DMS 273 treated with DMSO at 0.1 percent for 48 hours (cell line): ENCODE measurements around the gene LPP.
A peak's percentile ranks its signal among the peaks of the same experiment; 100 is the strongest.

Source experiments
- DNase-seq: peaks from one replicate; lab custom pipeline; 2025; lab: John Stamatoyannopoulos, UW

Gene LPP

DNA sequence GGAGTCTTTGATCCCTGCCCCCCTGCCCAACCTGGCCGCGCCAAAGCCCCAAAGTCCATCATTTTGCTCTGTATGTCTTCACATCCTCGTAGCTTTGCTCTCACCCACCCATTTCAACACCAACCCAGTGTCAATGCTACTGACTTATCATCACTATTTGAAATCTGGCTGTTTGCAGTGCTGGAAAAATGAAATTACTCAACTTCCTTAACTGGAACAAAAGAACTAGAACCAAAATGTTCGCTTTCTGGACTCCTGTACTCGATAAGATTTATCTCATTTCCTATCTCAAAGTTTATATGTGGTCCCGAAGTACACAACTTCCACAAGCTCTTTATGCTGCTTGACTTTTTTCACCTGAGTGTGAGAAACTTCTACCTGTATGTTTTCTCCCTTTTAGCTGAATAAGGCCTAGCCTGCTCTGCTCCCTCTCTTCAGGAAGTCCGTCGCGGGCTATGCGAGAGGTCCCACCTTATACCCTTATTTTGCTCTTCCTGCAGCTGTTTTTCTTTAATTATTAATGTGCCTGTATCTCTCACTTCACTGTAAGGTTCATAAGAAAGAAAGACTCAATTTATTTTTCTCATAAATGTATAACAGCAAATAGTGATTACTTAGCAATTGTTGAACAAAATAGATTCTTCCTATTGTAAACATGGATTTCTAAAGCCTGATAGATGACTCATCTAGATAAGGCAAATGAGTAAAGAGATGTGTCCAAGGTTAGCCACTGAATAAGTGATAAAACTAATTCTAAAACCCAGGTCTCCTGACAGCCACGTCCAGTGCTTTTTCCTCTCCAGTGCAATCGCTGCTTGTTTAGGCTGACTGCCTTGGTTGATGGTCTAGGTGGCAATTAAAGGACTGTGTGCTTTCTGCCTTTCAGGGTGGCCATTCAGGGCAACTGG lies 553.7 kb downstream of the LPP start:
- no peak for DNase-seq

DNA sequence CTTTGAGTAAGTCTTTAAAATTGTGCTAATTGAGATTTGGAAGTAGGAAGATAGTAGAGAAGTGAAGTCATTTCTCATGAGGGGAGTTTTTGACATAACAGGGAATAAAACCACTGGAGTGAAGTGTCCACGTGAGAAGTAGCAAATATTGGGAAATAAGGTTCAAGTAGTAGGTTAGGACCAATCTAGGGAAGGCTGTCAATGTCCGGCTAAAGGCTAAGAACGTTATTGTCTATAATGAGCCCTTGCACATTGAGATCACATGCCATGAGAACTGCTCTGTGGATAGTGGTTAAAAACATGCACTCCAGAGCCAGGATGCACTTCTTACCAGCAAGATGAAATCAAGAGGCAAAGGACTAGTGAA lies 557.9 kb downstream of the LPP start:
- DNase-seq = no peak

GRCh38 chr3:188712248-188712924 lies 558.4 kb downstream of the LPP start:
- no peak for DNase-seq

- no peak for DNase-seq
These were observed 559.0 kb downstream of the LPP start for GRCh38 chr3:188712991-188713390.

DNA sequence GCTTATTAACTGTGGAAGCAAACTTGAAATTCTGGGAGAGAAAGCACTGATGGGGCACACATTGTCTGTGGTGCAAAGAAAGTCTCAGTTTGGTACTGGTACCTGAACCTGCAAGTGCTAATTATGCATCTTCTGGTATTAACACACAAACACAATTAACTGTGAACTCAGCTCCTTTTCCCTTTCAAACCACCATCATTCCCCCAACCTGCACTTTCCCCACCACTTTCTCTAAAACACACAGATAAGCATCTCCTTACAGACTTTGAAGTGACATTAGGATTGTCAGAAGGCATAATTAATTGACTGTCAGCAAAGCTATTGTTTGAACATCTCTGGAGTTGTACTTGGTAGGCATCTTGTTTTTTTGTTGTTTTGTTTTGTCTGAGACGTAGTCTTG lies 565.6 kb downstream of the LPP start:
- no peak for DNase-seq

GRCh38 chr3:188720215-188720614 lies 566.3 kb downstream of the LPP start:
- no peak for DNase-seq

DNA sequence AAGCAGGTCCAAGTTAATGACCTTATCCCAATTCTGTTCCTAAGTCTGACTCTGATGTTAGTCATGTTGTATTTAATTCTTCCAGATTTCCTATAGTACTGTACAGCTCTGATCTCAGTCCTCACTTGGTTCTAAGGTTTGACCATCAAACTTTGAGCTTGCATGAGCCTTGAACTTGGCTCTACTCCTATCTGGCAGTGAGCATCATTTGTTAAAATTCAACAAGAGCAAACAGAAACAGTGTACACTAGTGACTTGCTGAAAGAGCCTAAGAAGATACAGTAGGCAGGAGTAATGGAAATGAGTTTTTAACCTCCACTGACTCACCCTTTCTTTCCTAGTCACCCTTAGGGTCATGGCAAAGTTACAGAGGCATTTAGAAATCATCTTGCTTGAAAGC lies 566.7 kb downstream of the LPP start:
- DNase-seq = no peak

DNA sequence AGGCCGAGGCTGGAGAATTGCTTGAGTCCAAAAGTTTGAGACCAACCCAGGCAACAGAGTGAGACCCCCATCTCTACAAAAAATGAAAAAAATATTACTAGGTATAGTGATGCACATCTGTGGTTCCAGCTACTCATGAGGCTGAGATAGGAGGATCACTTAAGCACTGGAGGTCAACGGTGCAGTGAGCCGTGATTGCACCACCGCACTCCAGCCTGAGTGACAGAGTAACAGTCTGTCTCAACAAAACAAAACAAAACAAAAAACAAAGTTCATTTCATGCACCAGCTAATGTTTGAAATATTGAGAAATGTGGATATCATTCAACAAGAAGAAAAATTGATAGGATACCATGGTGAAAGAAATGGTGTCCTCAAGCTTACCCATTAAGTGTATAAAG lies 567.4 kb downstream of the LPP start:
- no peak for DNase-seq

DNA sequence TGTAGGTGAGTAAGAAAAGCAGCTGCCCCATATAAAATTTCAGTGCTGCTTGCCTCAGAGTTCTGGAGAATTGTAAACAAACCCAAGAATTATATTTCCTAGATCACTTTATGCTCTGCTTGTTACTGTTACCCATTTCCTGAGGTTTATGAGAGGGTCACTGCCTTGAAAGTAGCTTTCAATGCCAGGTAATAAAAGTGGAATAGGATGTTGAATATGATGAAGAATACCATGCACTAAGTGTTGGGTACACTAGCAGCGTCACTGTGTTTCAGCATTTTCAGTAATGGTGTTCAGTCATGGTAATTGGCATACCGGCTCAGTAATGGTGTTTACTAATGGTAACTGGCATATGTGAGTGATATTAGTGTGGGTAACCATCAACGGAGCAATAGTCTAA lies 568.0 kb downstream of the LPP start:
- DNase-seq = no peak

DNA sequence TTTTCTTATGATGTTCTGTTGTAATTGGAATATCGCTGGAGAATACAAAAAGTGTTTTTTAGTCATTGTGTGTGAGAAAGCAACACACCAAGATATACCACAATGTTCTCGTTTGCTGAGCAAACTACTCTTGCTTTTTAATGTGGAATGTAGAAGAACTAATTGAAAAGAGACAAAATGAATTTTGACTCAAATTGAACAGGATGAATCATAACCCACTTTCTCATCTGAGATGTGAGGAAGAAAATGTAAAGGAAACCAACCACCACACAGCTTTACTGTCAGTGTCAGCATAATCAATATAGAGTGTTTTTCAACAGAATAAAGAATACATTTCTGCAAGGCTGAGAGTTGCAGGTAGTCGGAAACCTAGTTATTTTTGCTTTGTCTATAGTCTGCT lies 569.0 kb downstream of the LPP start:
- DNase-seq = no peak

- no peak for DNase-seq
These were observed 573.1 kb downstream of the LPP start for GRCh38 chr3:188727052-188727451.

GRCh38 chr3:188728371-188728896 lies 574.5 kb downstream of the LPP start:
- no peak for DNase-seq

GRCh38 chr3:188729422-188729821 lies 575.5 kb downstream of the LPP start:
- no peak for DNase-seq

GRCh38 chr3:188734395-188734794 lies 580.4 kb downstream of the LPP start:
- DNase-seq = peak; percentile 75

DNA sequence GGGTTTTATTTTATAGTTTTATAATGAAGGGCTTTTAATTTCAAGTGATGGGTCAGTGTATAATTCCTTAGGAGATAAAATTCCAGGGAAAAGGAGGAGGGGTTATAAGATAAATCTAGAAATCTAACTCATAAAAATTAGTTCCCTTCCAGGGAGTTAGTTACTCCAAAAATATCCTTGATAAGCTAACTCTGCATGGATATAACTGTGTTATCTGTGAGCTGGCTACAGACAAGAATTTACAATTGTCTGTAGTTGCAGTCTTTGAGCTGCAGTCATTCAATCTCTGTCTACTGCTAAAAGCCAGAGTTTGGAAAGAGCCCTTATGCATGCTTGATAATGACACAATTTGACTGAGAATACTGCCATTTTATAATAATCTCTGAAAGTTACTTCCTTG lies 585.6 kb downstream of the LPP start:
- DNase-seq = no peak

- DNase-seq = no peak
These were observed 586.1 kb downstream of the LPP start for GRCh38 chr3:188740010-188740409.

- no peak for DNase-seq
These were observed 589.0 kb downstream of the LPP start for GRCh38 chr3:188742755-188743550.

GRCh38 chr3:188744166-188744565 lies 590.2 kb downstream of the LPP start:
- DNase-seq = no peak

GRCh38 chr3:188745031-188745430 lies 591.1 kb downstream of the LPP start:
- no peak for DNase-seq

DNA sequence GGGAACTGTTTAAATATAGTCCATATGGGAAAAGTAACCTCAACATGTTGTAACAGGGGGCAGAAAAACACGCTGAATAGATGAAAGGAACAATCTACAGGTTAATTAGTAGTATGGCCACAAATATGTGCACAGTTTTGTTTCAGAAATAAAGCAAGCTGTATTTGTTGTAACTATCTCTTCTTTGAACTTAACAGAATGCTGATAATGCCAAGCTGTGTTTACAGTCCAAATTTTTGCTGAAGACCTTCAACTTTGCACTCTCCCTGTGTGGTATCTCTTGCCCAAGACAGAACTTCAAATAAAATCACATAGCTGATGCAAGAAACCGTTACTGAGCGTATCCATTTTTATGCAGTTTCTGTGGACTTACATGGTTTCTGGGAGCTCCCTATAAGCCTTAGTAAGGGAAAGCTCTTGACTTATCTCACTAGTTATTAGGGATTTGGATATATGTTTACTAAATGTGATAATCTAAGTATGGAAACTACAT lies 592.4 kb downstream of the LPP start:
- DNase-seq = no peak

GRCh38 chr3:188747489-188747888 lies 593.5 kb downstream of the LPP start:
- no peak for DNase-seq

DNA sequence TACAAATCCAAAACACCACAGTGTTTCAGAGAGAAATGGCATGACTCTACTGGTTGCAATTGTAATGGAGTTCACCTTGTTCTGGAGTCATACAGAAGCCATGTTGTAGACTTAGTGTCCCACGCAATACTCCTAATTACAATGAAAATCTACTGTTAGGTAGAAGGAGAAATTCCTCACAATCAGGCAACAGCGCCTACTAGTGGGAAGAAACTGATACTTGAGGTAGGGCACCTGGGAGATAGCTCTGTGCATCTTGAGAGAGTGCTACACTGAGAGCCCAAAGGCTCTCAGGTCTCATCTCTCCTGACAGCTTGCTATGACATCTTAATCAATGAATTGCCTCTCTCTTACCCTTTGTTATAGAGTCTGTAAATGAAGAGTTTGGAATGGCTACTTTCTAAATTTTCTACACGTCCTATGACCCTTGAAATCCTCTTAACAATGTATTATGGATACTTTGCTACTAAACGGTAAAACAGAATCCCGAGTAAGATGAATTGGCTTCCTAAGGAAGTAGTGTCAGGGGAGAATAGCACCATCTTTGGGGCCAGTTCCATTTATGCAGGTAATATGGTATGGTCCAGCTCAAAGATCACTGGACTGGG lies 595.2 kb downstream of the LPP start:
- no peak for DNase-seq
